Ishikawa (cell line): ENCODE results near the gene NFIB.

Experiments
- CEBPB ChIP-seq: IDR thresholded peaks from 2 replicates; pipeline ENCODE4 v1.6.1; 2012
- CREB1 ChIP-seq: IDR thresholded peaks from 2 replicates; pipeline ENCODE4 v1.6.1; 2012; ENCODE audit warnings: low read depth
- EGR1 ChIP-seq: IDR thresholded peaks from 2 replicates; pipeline ENCODE4 v1.6.1; 2012
- EP300 ChIP-seq: IDR thresholded peaks from 2 replicates; pipeline ENCODE4 v1.6.1; 2012; ENCODE audit warnings: borderline replicate concordance
- FOXM1 ChIP-seq: IDR thresholded peaks from 2 replicates; pipeline ENCODE4 v1.6.1; 2012; ENCODE audit warnings: low read depth, borderline replicate concordance
- MAX ChIP-seq: IDR thresholded peaks from 2 replicates; pipeline ENCODE4 v1.6.1; 2012
- NFIC ChIP-seq: IDR thresholded peaks from 2 replicates; pipeline ENCODE4 v1.6.1; 2012
- RAD21 ChIP-seq: IDR thresholded peaks from 2 replicates; pipeline ENCODE4 v1.6.1; 2012; ENCODE audit warnings: low read depth
- REST ChIP-seq: IDR thresholded peaks from 2 replicates; pipeline ENCODE4 v1.6.1; 2012; ENCODE audit warnings: low read depth, mild to moderate bottlenecking
- TAF1 ChIP-seq: IDR thresholded peaks from 2 replicates; pipeline ENCODE4 v1.6.1; 2012; ENCODE audit warnings: low read depth, mild to moderate bottlenecking
- TCF12 ChIP-seq: IDR thresholded peaks from 2 replicates; pipeline ENCODE4 v1.6.1; 2012; ENCODE audit warnings: low read depth
- TEAD4 ChIP-seq: IDR thresholded peaks from 2 replicates; pipeline ENCODE4 v1.6.1; 2012
- USF1 ChIP-seq: IDR thresholded peaks from 2 replicates; pipeline ENCODE4 v1.6.1; 2012
- YY1 ChIP-seq: IDR thresholded peaks from 2 replicates; pipeline ENCODE4 v1.6.1; 2012; ENCODE audit warnings: low read depth
- ZBTB7A ChIP-seq: IDR thresholded peaks from 2 replicates; pipeline ENCODE4 v1.6.1; 2012; ENCODE audit warnings: low read depth

Gene NFIB

GRCh38 chr9:14245901-14246525 lies 67.9 kb downstream of the NFIB start:
- TF ChIP-seq TAF1 (no peak), EP300 (no peak), YY1 (no peak), EGR1 (no peak), TEAD4 (no peak), REST (no peak)

GRCh38 chr9:14243514-14244042 lies 70.4 kb downstream of the NFIB start:
- no peak for TF ChIP-seq TCF12
- TF ChIP-seq MAX = no peak
- no peak for TF ChIP-seq EGR1
- no peak for TF ChIP-seq EP300
- TF ChIP-seq CEBPB = no peak
- no peak for TF ChIP-seq TEAD4

- TF ChIP-seq TEAD4 = no peak
- no peak for TF ChIP-seq YY1
- no peak for TF ChIP-seq REST
- TF ChIP-seq EGR1 = no peak
- TF ChIP-seq TCF12 = no peak
- TF ChIP-seq EP300 = no peak
- TF ChIP-seq CREB1 = no peak
- TF ChIP-seq CEBPB = no peak
- TF ChIP-seq FOXM1 = no peak
- TF ChIP-seq NFIC = no peak
- no peak for TF ChIP-seq USF1
- no peak for TF ChIP-seq ZBTB7A
Observed at GRCh38 chr9:14242150-14242805, 71.7 kb downstream of the NFIB start.

GRCh38 chr9:14240537-14240936 lies 73.4 kb downstream of the NFIB start:
- TF ChIP-seq CEBPB (no peak), FOXM1 (no peak), USF1 (no peak), REST (no peak)

- TF ChIP-seq TEAD4 (peak; percentile 69), RAD21 (no peak), FOXM1 (peak; percentile 67; the same call in 1 of the 2 replicates), YY1 (peak; percentile 64; the same call in 1 of the 2 replicates), CREB1 (no peak)
Observed at GRCh38 chr9:14238518-14238917, 75.4 kb downstream of the NFIB start.
